GM12874 (cell line): ENCODE results near the gene HIP1.

Source experiments
- CTCF ChIP-seq: IDR thresholded peaks from 2 replicates; pipeline ENCODE4 v1.5.1; 2011; ENCODE audit warnings: low read depth, mild to moderate bottlenecking, control low read depth, low read length, moderate library complexity; ENCODE audit not compliant: insufficient read depth

Gene HIP1

GRCh38 chr7:75716992-75717626 is 21.6 kb downstream of the HIP1 start:
- no peak for TF ChIP-seq CTCF

DNA sequence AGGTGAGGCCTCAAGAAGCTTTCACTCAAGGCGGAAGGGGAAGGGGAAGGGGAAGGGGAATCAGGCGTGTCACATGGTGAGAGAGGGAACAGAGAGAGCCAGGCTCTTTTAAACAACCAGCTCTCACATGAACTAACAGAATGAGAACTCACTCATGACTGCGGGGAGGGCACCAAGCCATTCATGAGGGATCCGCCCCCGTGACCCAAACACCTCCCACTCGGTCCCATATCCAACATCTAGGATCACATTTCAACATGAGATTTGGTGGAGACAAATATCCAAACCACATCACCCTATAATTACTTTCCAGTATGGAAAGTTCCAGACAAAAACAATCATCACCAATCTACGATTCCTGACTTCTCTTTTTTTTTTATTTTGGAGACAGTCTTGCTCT is 22.9 kb downstream of the HIP1 start:
- no peak for TF ChIP-seq CTCF

- no peak for TF ChIP-seq CTCF
Measured at GRCh38 chr7:75712517-75713361, 26.0 kb downstream of the HIP1 start.

DNA sequence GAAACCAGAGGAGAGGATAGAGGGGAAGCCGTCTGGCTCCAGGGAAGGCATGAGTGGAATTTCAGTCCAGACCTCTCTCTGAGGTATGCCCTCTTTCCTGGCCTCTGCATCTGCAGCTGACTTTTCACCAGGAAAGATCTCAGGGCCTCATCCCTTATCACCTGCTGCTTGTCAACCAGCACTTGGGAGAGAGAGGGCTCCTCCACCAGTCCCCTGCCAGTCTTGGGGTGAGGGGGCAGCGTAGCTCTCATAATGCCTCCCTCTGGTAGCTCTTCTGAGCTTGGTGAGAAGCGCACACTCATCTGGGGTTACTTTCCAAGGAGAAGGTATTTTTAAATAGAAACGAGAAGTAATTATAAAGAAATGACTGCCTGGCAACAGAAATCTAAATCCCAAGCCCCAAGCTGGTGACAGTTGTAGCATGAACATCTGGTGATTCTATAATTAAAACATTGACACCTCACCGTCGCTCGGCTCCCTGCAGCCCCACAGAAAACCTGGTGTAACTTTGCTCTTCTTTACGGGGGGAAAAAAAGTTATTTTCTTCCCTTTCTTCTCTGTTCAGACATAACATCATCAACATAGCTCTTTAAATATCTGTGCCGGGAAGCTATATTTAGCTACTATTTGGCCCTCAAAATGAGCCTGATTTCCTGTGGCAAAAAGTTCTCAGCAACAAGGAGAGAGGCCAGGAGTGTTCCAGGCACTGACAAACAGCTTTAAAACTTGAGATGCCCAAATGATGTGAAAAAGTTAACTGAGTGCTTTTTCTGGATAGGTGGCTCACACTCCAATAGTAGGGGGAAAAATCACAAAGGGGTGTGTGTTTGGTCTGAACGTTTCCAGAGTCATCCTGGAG is 26.9 kb downstream of the HIP1 start:
- TF ChIP-seq CTCF, result no peak

- no peak for TF ChIP-seq CTCF
Measured at GRCh38 chr7:75711076-75711475, 27.7 kb downstream of the HIP1 start.

GRCh38 chr7:75704928-75705327 is 33.8 kb downstream of the HIP1 start:
- no peak for TF ChIP-seq CTCF

DNA sequence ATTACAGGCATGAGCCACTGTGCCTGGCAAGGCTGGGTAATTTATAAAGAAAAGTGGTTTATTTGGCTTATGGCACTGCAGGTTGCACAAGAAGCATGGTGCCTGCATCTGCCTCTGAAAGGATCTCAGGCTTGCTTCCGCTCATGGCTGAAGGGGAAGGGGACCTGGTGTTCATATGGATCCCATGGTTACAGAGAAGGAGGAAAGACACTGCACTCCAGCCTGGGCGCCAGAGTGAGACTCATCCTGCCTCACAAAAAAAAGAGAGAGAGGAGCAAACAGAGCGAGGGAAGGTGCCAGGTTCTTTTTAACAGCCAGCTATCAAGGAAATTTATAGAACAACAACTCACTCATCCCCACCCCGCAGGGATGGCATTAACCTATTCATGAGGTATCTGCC is 36.2 kb downstream of the HIP1 start:
- no peak for TF ChIP-seq CTCF
